ENCODE measurements around the gene SYNGAP1.

Gene SYNGAP1

DNA sequence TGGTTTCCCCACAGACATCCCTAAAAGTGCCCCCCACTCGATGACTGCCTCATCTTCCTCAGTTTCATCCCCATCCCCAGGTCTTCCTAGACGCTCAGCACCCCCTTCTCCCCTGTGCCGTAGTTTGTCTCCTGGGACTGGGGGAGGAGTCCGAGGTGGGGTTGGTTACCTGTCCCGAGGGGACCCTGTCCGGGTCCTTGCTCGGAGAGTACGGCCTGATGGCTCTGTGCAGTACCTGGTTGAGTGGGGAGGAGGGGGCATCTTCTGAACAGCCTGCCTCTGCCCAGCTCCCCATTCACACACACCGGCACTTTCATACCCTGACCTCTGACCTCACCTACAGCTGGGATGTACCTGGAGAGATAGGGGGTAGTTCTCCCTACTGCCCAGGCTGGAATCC lies 4.0 kb upstream of the SYNGAP1 start:
- H3K9me3 ChIP-seq (replicated peaks; ENCODE audit: insufficient read depth, low read length): no peaks in the 10 kb centered on the region
- H3K4me1 ChIP-seq (ENCODE audit: low read length): peaks cover 23% of the 10 kb centered on the region
- no peak overlapping the region; the same call in 1 of the 2 replicates for H3K4me3 ChIP-seq (ENCODE audit: low read length)
- H3K27ac ChIP-seq (ENCODE audit: low read length): no peak overlapping the region
- H3K9me2 ChIP-seq (replicated peaks; ENCODE audit: insufficient read depth, low read length): no peaks in the 10 kb centered on the region
- no peak overlapping the region; the same call in 1 of the 2 replicates for H3K9ac ChIP-seq (ENCODE audit: low read length)
- H3K27me3 ChIP-seq (replicated peaks; ENCODE audit: insufficient read depth, low read length): peaks cover under 1% of the 10 kb centered on the region; the same call in 1 of the 2 replicates
- peaks cover 37% of the 10 kb centered on the region for H3K79me2 ChIP-seq (ENCODE audit: low read length)
- H3K4me2 ChIP-seq (ENCODE audit: low read depth, low read length): peak overlapping the region; percentile 92; the same call in 1 of the 2 replicates
- peaks cover 3% of the 10 kb centered on the region; the same call in 1 of the 2 replicates for H3K36me3 ChIP-seq (replicated peaks; ENCODE audit: insufficient read depth, low read length)
- TF ChIP-seq EZH2phosphoT487 (IDR thresholded peaks at IDR 0.05; ENCODE audit: low read length) (no peak), EZH2 (optimal IDR thresholded peaks at IDR 0.05; ENCODE audit: low read depth, low read length) (no peak)
- TF ChIP-seq, protein P1, sequence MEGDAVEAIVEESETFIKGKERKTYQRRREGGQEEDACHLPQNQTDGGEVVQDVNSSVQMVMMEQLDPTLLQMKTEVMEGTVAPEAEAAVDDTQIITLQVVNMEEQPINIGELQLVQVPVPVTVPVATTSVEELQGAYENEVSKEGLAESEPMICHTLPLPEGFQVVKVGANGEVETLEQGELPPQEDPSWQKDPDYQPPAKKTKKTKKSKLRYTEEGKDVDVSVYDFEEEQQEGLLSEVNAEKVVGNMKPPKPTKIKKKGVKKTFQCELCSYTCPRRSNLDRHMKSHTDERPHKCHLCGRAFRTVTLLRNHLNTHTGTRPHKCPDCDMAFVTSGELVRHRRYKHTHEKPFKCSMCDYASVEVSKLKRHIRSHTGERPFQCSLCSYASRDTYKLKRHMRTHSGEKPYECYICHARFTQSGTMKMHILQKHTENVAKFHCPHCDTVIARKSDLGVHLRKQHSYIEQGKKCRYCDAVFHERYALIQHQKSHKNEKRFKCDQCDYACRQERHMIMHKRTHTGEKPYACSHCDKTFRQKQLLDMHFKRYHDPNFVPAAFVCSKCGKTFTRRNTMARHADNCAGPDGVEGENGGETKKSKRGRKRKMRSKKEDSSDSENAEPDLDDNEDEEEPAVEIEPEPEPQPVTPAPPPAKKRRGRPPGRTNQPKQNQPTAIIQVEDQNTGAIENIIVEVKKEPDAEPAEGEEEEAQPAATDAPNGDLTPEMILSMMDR (IDR thresholded peaks at IDR 0.05; ENCODE audit: low read length): no peak
- no peak overlapping the region for H2AFZ ChIP-seq (ENCODE audit: low read length)
- H4K20me1 ChIP-seq (ENCODE audit: insufficient read depth, low read length): no peaks in the 10 kb centered on the region
- H3F3A ChIP-seq (ENCODE audit: insufficient read depth, low read length): peaks cover 20% of the 10 kb centered on the region; the same call in 1 of the 2 replicates
- DNase-seq: no peak

DNA sequence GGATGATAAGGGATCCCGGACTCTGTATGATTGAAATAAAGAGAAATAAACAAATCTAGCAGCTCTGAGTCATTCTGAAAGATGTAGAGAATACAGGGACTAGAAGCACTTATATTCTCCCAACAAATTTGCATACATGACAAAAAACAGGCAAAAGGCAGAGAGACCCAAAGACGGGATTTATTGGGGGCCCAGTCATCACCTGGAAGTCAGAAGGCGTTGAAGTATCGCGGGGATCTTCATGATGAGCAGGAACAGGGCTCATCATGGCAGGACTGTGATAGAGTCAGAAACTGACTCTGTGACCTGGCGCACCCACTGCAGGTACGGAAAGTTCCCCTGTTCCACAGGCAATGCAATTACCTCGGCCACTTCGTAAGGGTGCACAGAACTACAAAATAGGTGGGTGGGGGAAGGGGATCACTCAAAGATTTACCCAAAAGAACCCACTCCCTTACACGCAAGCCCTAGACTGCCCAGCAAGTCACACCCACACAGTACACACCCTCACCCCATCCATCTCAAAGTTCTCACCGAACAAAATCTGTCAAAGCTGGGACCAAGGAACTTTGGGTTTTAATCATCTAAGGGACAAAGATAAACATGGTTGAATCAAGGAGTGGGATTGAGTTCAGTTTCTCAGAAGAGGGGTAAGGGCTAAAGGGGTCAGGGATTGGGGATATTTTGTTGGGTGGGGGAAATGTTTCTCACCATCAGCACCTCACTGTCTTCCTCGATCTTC lies 3.3 kb upstream of the SYNGAP1 start:
- Histone ChIP-seq H3K4me2 (ENCODE audit: low read depth, low read length) (peak overlapping the region; percentile 92), H3F3A (ENCODE audit: insufficient read depth, low read length) (peaks cover 20% of the 10 kb centered on the region; the same call in 1 of the 2 replicates), H3K27ac (ENCODE audit: low read length) (no peak overlapping the region; the same call in 1 of the 2 replicates), H3K4me1 (ENCODE audit: low read length) (peaks cover 23% of the 10 kb centered on the region), H3K27me3 (replicated peaks; ENCODE audit: insufficient read depth, low read length) (peaks cover 8% of the 10 kb centered on the region), H3K4me3 (ENCODE audit: low read length) (peak overlapping the region; percentile 89), H3K36me3 (replicated peaks; ENCODE audit: insufficient read depth, low read length) (peaks cover 3% of the 10 kb centered on the region; the same call in 1 of the 2 replicates), H3K9me3 (replicated peaks; ENCODE audit: insufficient read depth, low read length) (no peaks in the 10 kb centered on the region), H4K20me1 (ENCODE audit: insufficient read depth, low read length) (no peaks in the 10 kb centered on the region), H3K9ac (ENCODE audit: low read length) (peak overlapping the region; percentile 89; the same call in 1 of the 2 replicates), H2AFZ (ENCODE audit: low read length) (no peak overlapping the region), H3K9me2 (replicated peaks; ENCODE audit: insufficient read depth, low read length) (no peaks in the 10 kb centered on the region), H3K79me2 (ENCODE audit: low read length) (peaks cover 31% of the 10 kb centered on the region)
- no peak for DNase-seq
- TF ChIP-seq EZH2 (optimal IDR thresholded peaks at IDR 0.05; ENCODE audit: low read depth, low read length): no peak
- TF ChIP-seq, protein P1 (IDR thresholded peaks at IDR 0.05; ENCODE audit: low read length): no peak
- no peak for TF ChIP-seq EZH2phosphoT487 (IDR thresholded peaks at IDR 0.05; ENCODE audit: low read length)

DNA sequence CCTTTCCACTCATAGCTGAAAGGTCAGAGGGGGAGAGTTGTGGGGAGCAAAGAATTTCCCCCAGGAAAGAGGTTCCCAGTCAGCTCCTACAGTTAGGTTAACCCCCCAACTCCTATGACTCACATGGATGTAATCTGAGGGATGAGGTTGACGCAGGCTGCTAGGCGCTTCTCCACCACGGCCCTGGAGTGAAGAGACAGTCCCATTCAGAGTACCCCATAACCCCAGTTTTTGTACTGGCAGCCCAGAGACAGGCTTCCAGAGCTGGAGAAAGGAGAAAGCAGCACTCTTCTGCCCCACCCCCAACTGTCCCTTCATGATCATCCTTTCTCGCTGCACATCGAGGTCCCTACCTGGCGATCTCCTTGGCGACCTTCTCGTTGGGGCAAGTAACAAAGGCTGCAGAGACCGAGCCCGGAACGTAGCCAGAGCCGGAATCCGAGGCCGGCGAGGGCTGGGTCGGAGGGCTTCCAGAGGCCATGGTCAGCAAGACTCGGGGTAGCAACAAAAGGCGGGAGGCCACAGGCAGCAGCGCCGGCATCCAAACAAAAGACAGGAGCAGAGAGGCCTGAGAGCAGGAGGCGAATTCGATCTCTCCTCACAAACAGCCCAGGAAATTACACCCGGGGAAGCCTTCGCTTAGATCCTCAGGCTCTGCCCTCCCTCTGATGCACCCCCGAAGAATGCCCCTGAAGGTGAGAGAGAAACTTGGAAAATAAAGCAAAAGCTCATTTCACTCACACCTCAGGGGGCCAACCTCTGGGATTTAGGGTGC lies 2.5 kb upstream of the SYNGAP1 start:
- H3K9me2 ChIP-seq (replicated peaks; ENCODE audit: insufficient read depth, low read length): no peaks in the 10 kb centered on the region
- peak overlapping the region; percentile 88 for H3K27ac ChIP-seq (ENCODE audit: low read length)
- H3K36me3 ChIP-seq (replicated peaks; ENCODE audit: insufficient read depth, low read length): peaks cover 3% of the 10 kb centered on the region; the same call in 1 of the 2 replicates
- peaks cover 23% of the 10 kb centered on the region for H3K4me1 ChIP-seq (ENCODE audit: low read length)
- H3F3A ChIP-seq (ENCODE audit: insufficient read depth, low read length): peaks cover 20% of the 10 kb centered on the region; the same call in 1 of the 2 replicates
- DNase-seq: no peak
- peak overlapping the region; percentile 92 for H3K4me2 ChIP-seq (ENCODE audit: low read depth, low read length)
- H3K4me3 ChIP-seq (ENCODE audit: low read length): peak overlapping the region; percentile 89
- peak overlapping the region; percentile 70 for H2AFZ ChIP-seq (ENCODE audit: low read length)
- no peaks in the 10 kb centered on the region for H3K9me3 ChIP-seq (replicated peaks; ENCODE audit: insufficient read depth, low read length)
- TF ChIP-seq, protein P1 (IDR thresholded peaks at IDR 0.05; ENCODE audit: low read length): no peak
- TF ChIP-seq EZH2 (optimal IDR thresholded peaks at IDR 0.05; ENCODE audit: low read depth, low read length): no peak
- TF ChIP-seq EZH2phosphoT487 (IDR thresholded peaks at IDR 0.05; ENCODE audit: low read length): no peak
- H3K79me2 ChIP-seq (ENCODE audit: low read length): peaks cover 28% of the 10 kb centered on the region
- H4K20me1 ChIP-seq (ENCODE audit: insufficient read depth, low read length): no peaks in the 10 kb centered on the region
- H3K27me3 ChIP-seq (replicated peaks; ENCODE audit: insufficient read depth, low read length): peaks cover 16% of the 10 kb centered on the region
- H3K9ac ChIP-seq (ENCODE audit: low read length): peak overlapping the region; percentile 89

All from MM.1S (cell line).